GM23248 (cell line): ENCODE results near the gene NT5DC1.

ENCODE experiments used
- EZH2 ChIP-seq: fragments of 200-600 bp; sonication (generic); IDR thresholded peaks from 2 replicates; pipeline ENCODE4 v1.6.1; 2018; ENCODE audit warnings: antibody characterized with exemption, mild to moderate bottlenecking; ENCODE audit not compliant: insufficient read depth, poor library complexity, severe bottlenecking
- EZH2phosphoT487 ChIP-seq: fragments of 200-600 bp; sonication (generic); IDR thresholded peaks from 2 replicates; pipeline ENCODE4 v1.6.1; 2018; ENCODE audit warnings: antibody characterized with exemption, moderate library complexity, mild to moderate bottlenecking, low read depth; ENCODE audit not compliant: insufficient read depth

- no peak for TF ChIP-seq EZH2
- TF ChIP-seq EZH2phosphoT487: no peak
Measured at GRCh38 chr6:116263353-116263752, 162.7 kb downstream of the NT5DC1 start.
